Fibroblast of the conjunctiva (primary cell): ENCODE data around the gene TNKS2.
A peak's percentile ranks its signal among the peaks of the same experiment; 100 is the strongest.

ENCODE experiments used
- DNase-seq: peaks from one replicate; pipeline ENCODE4 v3.0.0-alpha.2; 2010; ENCODE audit warnings: low read depth

TNKS2 gene

DNA sequence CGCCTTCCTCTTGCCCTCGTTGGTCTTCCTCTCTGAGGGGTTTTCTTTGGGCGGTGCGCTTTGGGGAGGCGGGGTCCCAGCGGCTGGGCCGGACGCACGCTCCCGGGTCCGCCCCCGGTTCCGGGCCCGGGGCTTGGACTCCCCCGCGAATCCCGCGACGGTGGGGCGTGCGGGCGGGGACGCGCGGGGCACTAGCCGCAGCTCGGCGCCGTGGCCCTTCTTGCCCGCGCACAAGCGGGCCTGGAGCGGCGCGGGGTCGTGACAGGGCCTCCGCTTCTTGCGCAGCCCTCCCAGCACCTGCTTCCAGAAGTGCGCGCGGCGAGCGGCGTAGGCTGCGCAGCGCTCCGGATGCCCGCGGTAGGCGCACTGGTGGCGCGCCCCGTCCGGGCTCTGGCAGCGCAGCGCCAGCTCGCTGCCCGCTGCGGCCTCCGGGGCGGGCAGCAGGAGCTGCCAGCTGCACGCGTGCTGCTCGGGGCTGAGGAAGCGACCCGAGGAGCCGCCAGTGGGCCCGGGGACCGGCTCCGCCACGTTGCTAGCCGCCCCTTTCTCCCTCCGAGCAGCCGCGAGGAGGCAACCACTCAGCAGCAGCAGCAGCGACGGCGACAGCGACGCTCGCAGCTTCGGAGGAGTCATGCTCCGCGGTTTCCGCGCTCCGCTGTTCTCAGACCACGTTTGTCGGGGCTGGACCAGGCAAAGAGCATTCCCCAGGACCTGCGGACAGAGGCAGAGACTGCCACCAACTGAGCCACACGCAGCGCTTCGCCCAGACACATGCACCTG, 110.3 kb downstream of the TNKS2 start:
- peak; percentile 44 for DNase-seq

- DNase-seq, result no peak
Measured at GRCh38 chr10:91909117-91909677, 111.0 kb downstream of the TNKS2 start, which contains the start of gene FGFBP3. Gene FGFBP3, minus strand, starts transcription at chr10:91909486. Its CDS starts 517 bp downstream, at chr10:91908969.

GRCh38 chr10:91910467-91910866, 112.2 kb downstream of the TNKS2 start:
- no peak for DNase-seq
